ENCODE measurements around the gene PPP1R3C.

- TF ChIP-seq CTCF (IDR thresholded peaks at IDR 0.05): no peak
- no peak for TF ChIP-seq POLR2AphosphoS5 (IDR thresholded peaks at IDR 0.05)
- no peak for TF ChIP-seq POLR2A (IDR thresholded peaks at IDR 0.05)
Observed at GRCh38 chr10:91591797-91592174, 41.1 kb downstream of the PPP1R3C start.

Data from stomach (tissue), 4 donors.